Epithelial cell of alveolus of lung (primary cell): ENCODE results near the gene RBM39. TPM values are rescaled to one million over a fixed set of nuclear protein-coding genes. Genes with fewer than 3 reads are reported as not detected.

Source experiments
- total RNA-seq: library from RNA; depleted of rRNA; stranded (reverse); fragments of >200 nt; gene quantifications from 2 replicates; pipeline ENCODE4 v1.2.1, GENCODE V29; 2015

The RBM39 gene
- 104 and 206 TPM in 2 replicates for total RNA-seq

GRCh38 chr20:35741892-35742740 lies at the start of gene RBM39:
Gene RBM39, minus strand, starts transcription at chr20:35742260. Its CDS starts 1,386 bp downstream, at chr20:35740874.

GRCh38 chr20:35771689-35772562 lies 29.9 kb upstream of the RBM39 start, which contains the start of gene PHF20:
Gene PHF20, plus strand, starts transcription at chr20:35772015. Its CDS starts 29,508 bp downstream, at chr20:35801523.

GRCh38 chr20:35699127-35699956 lies 42.7 kb downstream of the RBM39 start, which contains the start of the genes NFS1 and ROMO1:
Gene NFS1, minus strand, starts transcription at chr20:35699352. Its CDS starts 64 bp downstream, at chr20:35699288.
Gene ROMO1, plus strand, starts transcription at chr20:35699405. Its CDS starts 228 bp downstream, at chr20:35699633.

GRCh38 chr20:35664466-35665206 lies 77.4 kb downstream of the RBM39 start, which contains the start of the genes CPNE1 and RBM12:
Gene CPNE1, minus strand, starts transcription at chr20:35664900. Its CDS starts 31,977 bp downstream, at chr20:35632923.
Gene RBM12, minus strand, starts transcription at chr20:35664900. Its CDS starts 9,578 bp downstream, at chr20:35655322.

Other genes starting within 250 kb of the RBM39 start
- gene C20orf173, start 212.6 kb downstream of the RBM39 start, total RNA-seq: not detected in 2 replicates
- gene ERGIC3, start 200.2 kb downstream of the RBM39 start, total RNA-seq: 271 and 311 TPM in 2 replicates
- 23.7 and 31.5 TPM in 2 replicates for gene SPAG4, start 126.4 kb downstream of the RBM39 start, total RNA-seq
- gene CPNE1, start 77.4 kb downstream of the RBM39 start, total RNA-seq: 138 and 198 TPM in 2 replicates
- 31.9 and 41.3 TPM in 2 replicates for gene RBM12, start 77.4 kb downstream of the RBM39 start, total RNA-seq
- 26.5 and 28.0 TPM in 2 replicates for gene NFS1, start 42.9 kb downstream of the RBM39 start, total RNA-seq
- 335 and 561 TPM in 2 replicates for gene ROMO1, start 42.9 kb downstream of the RBM39 start, total RNA-seq
- 26.5 and 39.3 TPM in 2 replicates for gene PHF20, start 29.8 kb upstream of the RBM39 start, total RNA-seq
- gene SCAND1, start 212.2 kb upstream of the RBM39 start, total RNA-seq: 121 and 195 TPM in 2 replicates
- gene CNBD2, start 226.3 kb upstream of the RBM39 start, total RNA-seq: 3.4 and 6.2 TPM in 2 replicates